Endothelial cell of umbilical vein (primary cell): ENCODE results near the gene ABCC5. TPM values are rescaled to one million over a fixed set of nuclear protein-coding genes. Genes with fewer than 3 reads are reported as not detected.

ENCODE experiments used
- BruUV-seq: library from RNA; stranded (reverse); fragments of 400-500 nt; replicated peaks from 2 replicates; lab custom pipeline; 2021; lab: Mats Ljungman, UMichigan
- CTCF ChIA-PET: fragments of 300-600, 350-600 bp; sonication (Branson Sonifier 250); formaldehyde crosslinking; loops from one replicate; lab custom pipeline; 2021; ENCODE audit warnings: antibody characterized with exemption, inconsistent platforms; lab: Charles Lee
- POLR2A ChIA-PET: fragments of 300-600, 350-600 bp; sonication (Branson Sonifier 250); formaldehyde crosslinking; loops from one replicate; lab custom pipeline; 2021; ENCODE audit warnings: antibody characterized with exemption, inconsistent platforms; lab: Charles Lee
- DNase-seq: peaks from one replicate; pipeline ENCODE4 v3.0.0-alpha.2; 2011; ENCODE audit warnings: low read depth, low spot score
- FAIRE-seq: peaks from 2 replicates; lab custom pipeline; 2011; peaks lifted over from hg19 to GRCh38; lab: Jason Lieb, UNC
- H2AFZ ChIP-seq: 2 replicates; pipeline ENCODE4 v1.6.0; 2012; ENCODE audit warnings: low read depth, low read length, control low read depth, inconsistent platforms
- H3K27ac ChIP-seq: 2 replicates; pipeline ENCODE4 v1.5.1; 2011; ENCODE audit warnings: low read depth, mild to moderate bottlenecking, control low read depth, low read length, moderate library complexity; ENCODE audit not compliant: insufficient read depth
- H3K27me3 ChIP-seq, 2 experiments: 2 replicates each; pipeline versions ENCODE4 v1.6.0 to v1.6.1; 2011; ENCODE audit warnings: low read length in 2 of 2, mixed read lengths in 1 of 2; ENCODE audit not compliant: control insufficient read depth in 2 of 2, insufficient read depth in 2 of 2
- H3K36me3 ChIP-seq, 2 experiments: 2 replicates in 1 of 2; 3 replicates in 1 of 2; pipeline ENCODE4 v1.5.1; 2011; ENCODE audit warnings: low read length in 2 of 2, mild to moderate bottlenecking in 1 of 2, moderate library complexity in 1 of 2; ENCODE audit not compliant: control insufficient read depth in 2 of 2, insufficient read depth in 2 of 2; ENCODE audit errors: extremely low read depth in 1 of 2
- H3K4me1 ChIP-seq: 3 replicates; pipeline ENCODE4 v1.5.1; 2011; ENCODE audit warnings: mild to moderate bottlenecking, low read length; ENCODE audit not compliant: control insufficient read depth, insufficient read depth; ENCODE audit errors: extremely low read depth
- H3K4me2 ChIP-seq: 2 replicates; pipeline ENCODE4 v1.6.1; 2011; ENCODE audit warnings: low read length, control low read depth, mixed read lengths; ENCODE audit not compliant: insufficient read depth
- H3K4me3 ChIP-seq, 3 experiments: fragments of 200-600 bp in 1 of 3; sonication (generic), shearing (Covaris generic) in 1 of 3; replicated peaks in 1 of 3; 2 replicates each; pipeline ENCODE4 v1.5.1; 2011 to 2016; ENCODE audit warnings: control low read depth in 3 of 3, low read length in 3 of 3, mild to moderate bottlenecking in 2 of 3, inconsistent platforms in 1 of 3, low read depth in 1 of 3, moderate library complexity in 1 of 3; ENCODE audit not compliant: insufficient read depth in 1 of 3
- H3K79me2 ChIP-seq: 2 replicates; pipeline ENCODE4 v1.6.0; 2012; ENCODE audit warnings: low read length, inconsistent platforms; ENCODE audit not compliant: control insufficient read depth, insufficient read depth
- H3K9ac ChIP-seq: replicated peaks from 2 replicates; pipeline ENCODE3; 2011; ENCODE audit warnings: low read length, control low read depth; ENCODE audit not compliant: insufficient read depth; ENCODE audit errors: extremely low read depth
- H3K9me1 ChIP-seq: replicated peaks from 3 replicates; pipeline ENCODE4 v1.6.0; 2011; ENCODE audit warnings: mild to moderate bottlenecking, low read length; ENCODE audit not compliant: control insufficient read depth, insufficient read depth; ENCODE audit errors: extremely low read depth
- H3K9me3 ChIP-seq: replicated peaks from 2 replicates; pipeline ENCODE4 v1.5.1; 2012; ENCODE audit warnings: low read length, inconsistent platforms; ENCODE audit not compliant: control insufficient read depth, insufficient read depth
- H4K20me1 ChIP-seq: replicated peaks from 2 replicates; pipeline ENCODE3; 2011; ENCODE audit warnings: mild to moderate bottlenecking, low read length; ENCODE audit not compliant: control insufficient read depth, insufficient read depth; ENCODE audit errors: extremely low read depth
- EZH2 ChIP-seq: IDR thresholded peaks from 2 replicates; pipeline ENCODE4 v1.6.1; 2012; ENCODE audit warnings: borderline replicate concordance, low read depth, mild to moderate bottlenecking, moderate library complexity, low read length, inconsistent platforms; ENCODE audit not compliant: severe bottlenecking
- FOS ChIP-seq: IDR thresholded peaks from 2 replicates; pipeline ENCODE4 v1.6.1; 2011; ENCODE audit warnings: mild to moderate bottlenecking, low read length, moderate library complexity, borderline replicate concordance; ENCODE audit not compliant: insufficient read depth
- GATA2 ChIP-seq: IDR thresholded peaks from 2 replicates; pipeline ENCODE4 v1.7.0; 2011; ENCODE audit warnings: low read depth, mild to moderate bottlenecking, moderate library complexity, mixed read lengths, low read length; ENCODE audit not compliant: insufficient read length, insufficient read depth
- JUN ChIP-seq: IDR thresholded peaks from 2 replicates; pipeline ENCODE4 v1.6.1; 2011; ENCODE audit warnings: borderline replicate concordance, low read depth; ENCODE audit not compliant: insufficient read length, insufficient read depth
- MYC ChIP-seq: IDR thresholded peaks from one replicate; pipeline ENCODE4 v1.6.1; 2011; ENCODE audit warnings: mild to moderate bottlenecking, low read depth, low read length
- POLR2A ChIP-seq: IDR thresholded peaks from 2 replicates; pipeline ENCODE4 v1.6.1; 2012; ENCODE audit warnings: low read depth, mild to moderate bottlenecking, control low read depth, low read length
- POLR2AphosphoS5 ChIP-seq: IDR thresholded peaks from 2 replicates; pipeline ENCODE4 v1.6.1; 2012; ENCODE audit warnings: low read depth, mild to moderate bottlenecking, control low read depth, low read length, moderate library complexity; ENCODE audit not compliant: insufficient read depth
- dilution Hi-C: fragments of 300-500 bp; cut with MboI; formaldehyde crosslinking; loops from one replicate; pipeline ENCODE4 v1.15.0; 2019; ENCODE audit warnings: low sequenced_read_pairs; ENCODE audit not compliant: extremely low pct_ligation_motif_present
- intact Hi-C: fragments of 100-400 bp; cut with micrococcal nuclease; formaldehyde crosslinking; loops from one replicate; pipeline ENCODE4 v1.10.0; 2022
- polyA plus RNA-seq, 4 experiments: library from polyadenylated mRNA; depleted of rRNA in 3 of 4; stranded (reverse) in 3 of 4; unstranded in 1 of 4; fragments of >200 nt; gene quantifications; 2 replicates each; pipeline versions ENCODE4 v1.2.1 to v1.2.3, GENCODE V29; 2011 to 2012; ENCODE audit warnings: missing spikeins in 1 of 4
- total RNA-seq: library from RNA; stranded (reverse); gene quantifications from 2 replicates; pipeline ENCODE4 v1.2.3, GENCODE V29; 2021
- TF ChIP-seq, protein P1 (sequence below), 2 donors: IDR thresholded peaks; 1 replicate in 1 of 2; 2 replicates in 1 of 2; pipeline ENCODE4 v1.5.1; 2011; ENCODE audit warnings: low read length in 2 of 2, mild to moderate bottlenecking in 2 of 2, moderate library complexity in 2 of 2, control low read depth in 1 of 2, inconsistent platforms in 1 of 2, low read depth in 1 of 2; ENCODE audit not compliant: insufficient read depth in 1 of 2; ENCODE audit errors: extremely low read depth in 1 of 2
- TF ChIP-seq, protein P2 (sequence below): IDR thresholded peaks from 2 replicates; pipeline ENCODE4 v1.6.1; 2011; ENCODE audit not compliant: insufficient read depth, insufficient read length

The ABCC5 gene
- total and polyA plus RNA-seq, 2 donors (not counting 3 experiments of a cell fraction or from before 2014, with no cell fraction given), result 22.5 to 24.6 TPM

DNA sequence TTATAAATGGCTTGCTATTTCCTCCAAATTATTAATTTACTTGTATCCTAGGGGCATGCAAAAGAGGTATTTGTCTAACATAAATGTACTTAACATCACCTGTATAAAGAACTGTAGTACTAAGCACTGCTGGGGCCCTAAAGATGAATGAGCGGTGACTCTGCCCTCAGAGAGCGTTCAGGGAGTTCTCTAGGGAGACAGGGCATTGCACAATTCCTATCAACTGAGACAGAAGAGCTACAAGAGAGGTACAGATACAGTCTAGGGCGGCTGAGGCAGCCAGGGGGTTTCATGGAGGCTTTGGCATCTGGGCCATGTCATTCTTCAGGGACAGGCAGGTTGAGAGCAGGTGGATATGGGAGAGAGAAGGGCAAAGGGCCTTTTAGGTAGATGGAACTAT lies 93.1 kb downstream of the ABCC5 start:
- BruUV-seq, result no TSS peak
- Histone ChIP-seq H3K36me3 (peaks cover 2 to 16% of the 10 kb centered on the region in 2 experiments), H3K4me1 (no peaks in the 10 kb centered on the region), H3K27me3 (no peaks in the 10 kb centered on the region), H2AFZ (no peak overlapping the region), H3K4me2 (no peak overlapping the region), H3K9me1 (no peaks in the 10 kb centered on the region), H4K20me1 (no peaks in the 10 kb centered on the region), H3K79me2 (no peaks in the 10 kb centered on the region), H3K4me3 (no peak overlapping the region), H3K27ac (no peak overlapping the region), H3K9ac (no peak overlapping the region), H3K9me3 (no peaks in the 10 kb centered on the region)
- CTCF ChIA-PET, result interaction anchor here (0.7 kb wide), 1 partner anchor 33 kb away, joined by 3 read pairs; no protein-coding TSS in a partner anchor
- DNase-seq (no peak), FAIRE-seq (no peak)
- TF ChIP-seq, protein P1, sequence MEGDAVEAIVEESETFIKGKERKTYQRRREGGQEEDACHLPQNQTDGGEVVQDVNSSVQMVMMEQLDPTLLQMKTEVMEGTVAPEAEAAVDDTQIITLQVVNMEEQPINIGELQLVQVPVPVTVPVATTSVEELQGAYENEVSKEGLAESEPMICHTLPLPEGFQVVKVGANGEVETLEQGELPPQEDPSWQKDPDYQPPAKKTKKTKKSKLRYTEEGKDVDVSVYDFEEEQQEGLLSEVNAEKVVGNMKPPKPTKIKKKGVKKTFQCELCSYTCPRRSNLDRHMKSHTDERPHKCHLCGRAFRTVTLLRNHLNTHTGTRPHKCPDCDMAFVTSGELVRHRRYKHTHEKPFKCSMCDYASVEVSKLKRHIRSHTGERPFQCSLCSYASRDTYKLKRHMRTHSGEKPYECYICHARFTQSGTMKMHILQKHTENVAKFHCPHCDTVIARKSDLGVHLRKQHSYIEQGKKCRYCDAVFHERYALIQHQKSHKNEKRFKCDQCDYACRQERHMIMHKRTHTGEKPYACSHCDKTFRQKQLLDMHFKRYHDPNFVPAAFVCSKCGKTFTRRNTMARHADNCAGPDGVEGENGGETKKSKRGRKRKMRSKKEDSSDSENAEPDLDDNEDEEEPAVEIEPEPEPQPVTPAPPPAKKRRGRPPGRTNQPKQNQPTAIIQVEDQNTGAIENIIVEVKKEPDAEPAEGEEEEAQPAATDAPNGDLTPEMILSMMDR (IDR thresholded peaks at IDR 0.05; ENCODE audit: extremely low read depth in 1 of 2, insufficient read depth in 1 of 2, low read depth in 1 of 2, low read length in 2 of 2), result no peak
- TF ChIP-seq MYC (no peak), EZH2 (no peak), FOS (no peak), GATA2 (no peak), POLR2AphosphoS5 (no peak), POLR2A (no peak), JUN (no peak)
- TF ChIP-seq, protein P2, sequence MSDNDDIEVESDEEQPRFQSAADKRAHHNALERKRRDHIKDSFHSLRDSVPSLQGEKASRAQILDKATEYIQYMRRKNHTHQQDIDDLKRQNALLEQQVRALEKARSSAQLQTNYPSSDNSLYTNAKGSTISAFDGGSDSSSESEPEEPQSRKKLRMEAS, result no peak
- dilution Hi-C loops, result no loop called here
- intact Hi-C loops, result no loop called here
- POLR2A ChIA-PET, result no interaction called here
